Fibroblast of lung (primary cell): Measurements from ENCODE around the gene DPEP2. TPM values are rescaled to one million over a fixed set of nuclear protein-coding genes. Genes with fewer than 3 reads are reported as not detected.
"Not testable (repeated sequence)": the region's sequence is repeated elsewhere in the genome, so short reads cannot be mapped to it uniquely, and the experiment has no call there.

Source experiments
- DNase-seq, 2 donors: peaks; one replicate each; pipeline versions ENCODE4 v3.0.0 to v3.0.0-alpha.2; 2010; ENCODE audit warnings: low read depth in 2 of 2
- H2AFZ ChIP-seq: 2 replicates; pipeline ENCODE4 v1.5.1; 2012; ENCODE audit warnings: low read length, control low read depth, inconsistent platforms
- H3K27ac ChIP-seq: 2 replicates; pipeline ENCODE4 v1.5.1; 2011; ENCODE audit warnings: low read length, control low read depth; ENCODE audit not compliant: insufficient read depth
- H3K27me3 ChIP-seq: 2 replicates; pipeline ENCODE4 v1.5.1; 2011; ENCODE audit warnings: mild to moderate bottlenecking, low read length; ENCODE audit not compliant: control insufficient read depth, insufficient read depth
- H3K36me3 ChIP-seq: 2 replicates; pipeline ENCODE4 v1.5.1; 2011; ENCODE audit warnings: low read length; ENCODE audit not compliant: control insufficient read depth, insufficient read depth
- H3K4me1 ChIP-seq: 2 replicates; pipeline ENCODE4 v1.5.1; 2011; ENCODE audit warnings: low read length; ENCODE audit not compliant: control insufficient read depth, insufficient read depth; ENCODE audit errors: extremely low read depth
- H3K4me2 ChIP-seq: 2 replicates; pipeline ENCODE4 v1.5.1; 2011; ENCODE audit warnings: low read length, control low read depth; ENCODE audit not compliant: insufficient read depth; ENCODE audit errors: extremely low read depth
- H3K4me3 ChIP-seq, 4 experiments: fragments of 200-600 bp in 1 of 4; sonication (generic) in 1 of 4; replicated peaks in 1 of 4; 2 replicates each; pipeline ENCODE4 v1.5.1; 2011 to 2016; ENCODE audit warnings: low read length in 4 of 4, low read depth in 3 of 4, mild to moderate bottlenecking in 3 of 4, control low read depth in 2 of 4, inconsistent platforms in 1 of 4, mixed read lengths in 1 of 4; ENCODE audit not compliant: insufficient read depth in 1 of 4; ENCODE audit errors: control extremely low read depth in 1 of 4
- H3K79me2 ChIP-seq: 2 replicates; pipeline ENCODE4 v1.5.1; 2012; ENCODE audit warnings: mild to moderate bottlenecking, low read length, inconsistent platforms; ENCODE audit not compliant: control insufficient read depth, insufficient read depth
- H3K9ac ChIP-seq: 2 replicates; pipeline ENCODE4 v1.5.1; 2011; ENCODE audit warnings: mild to moderate bottlenecking, low read length, control low read depth; ENCODE audit not compliant: insufficient read depth
- H3K9me3 ChIP-seq: 2 replicates; pipeline ENCODE4 v1.5.1; 2012; ENCODE audit warnings: low read depth, low read length; ENCODE audit not compliant: control insufficient read depth, insufficient read depth
- H4K20me1 ChIP-seq: 2 replicates; pipeline ENCODE4 v1.5.1; 2011; ENCODE audit warnings: low read length; ENCODE audit not compliant: control insufficient read depth, insufficient read depth; ENCODE audit errors: extremely low read depth
- EZH2 ChIP-seq: IDR thresholded peaks from 2 replicates; pipeline ENCODE4 v1.5.1; 2012; ENCODE audit warnings: low read length, control low read depth, mild to moderate bottlenecking; ENCODE audit errors: missing control alignments
- polyA plus RNA-seq, 2 donors: library from polyadenylated mRNA; depleted of rRNA in 1 of 2; stranded (reverse) in 1 of 2; unstranded in 1 of 2; fragments of >200 nt; gene quantifications; 2 replicates each; pipeline ENCODE4 v1.2.1, GENCODE V29; 2011 to 2012; ENCODE audit warnings: missing spikeins in 1 of 2
- total RNA-seq: library from RNA; depleted of rRNA; stranded (reverse); fragments of >200 nt; gene quantifications from 2 replicates; pipeline ENCODE4 v1.2.1, GENCODE V29; 2014
- TF ChIP-seq, protein P1 (sequence below), 2 donors: IDR thresholded peaks in 1 of 2; conservative IDR thresholded peaks in 1 of 2; 1 replicate in 1 of 2; 2 replicates in 1 of 2; pipeline ENCODE4 v1.5.1; 2011 to 2012; ENCODE audit warnings: low read length in 2 of 2, control low read depth in 1 of 2, inconsistent platforms in 1 of 2, low read depth in 1 of 2, mild to moderate bottlenecking in 1 of 2

The DPEP2 gene
- total and polyA plus RNA-seq, 2 donors (not counting 1 experiment from before 2014, with no cell fraction given) = not detected

DNA sequence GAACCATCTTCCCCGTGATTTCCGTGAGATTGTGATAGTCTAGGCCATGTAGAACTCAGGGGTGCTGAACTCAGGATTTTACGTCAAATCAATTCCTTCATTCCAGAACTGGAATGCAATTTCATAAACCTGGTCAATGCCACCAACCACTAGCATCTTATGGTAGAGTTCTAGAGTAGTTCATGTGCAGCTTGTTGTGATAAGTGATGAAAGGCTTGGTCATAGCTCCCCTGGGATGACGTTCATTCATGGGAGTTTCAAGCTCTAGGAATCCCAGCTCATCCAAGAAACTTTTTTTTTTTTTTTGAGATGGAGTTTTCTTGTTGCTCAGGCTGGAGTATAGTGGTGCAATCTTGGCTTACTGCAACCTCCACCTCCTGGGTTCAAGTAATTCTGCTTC is 3.7 kb upstream of the DPEP2 start:
- Histone ChIP-seq H3K36me3 (no peaks in the 10 kb centered on the region), H3K79me2 (no peaks in the 10 kb centered on the region), H3K4me3 (no peak overlapping the region), H3K4me2 (no peak overlapping the region), H3K9me3 (no peaks in the 10 kb centered on the region), H3K4me1 (no peaks in the 10 kb centered on the region), H3K9ac (no peak overlapping the region), H4K20me1 (no peaks in the 10 kb centered on the region), H3K27me3 (no peaks in the 10 kb centered on the region), H3K27ac (no peak overlapping the region), H2AFZ (no peak overlapping the region)
- DNase-seq = no peak
- TF ChIP-seq, protein P1, sequence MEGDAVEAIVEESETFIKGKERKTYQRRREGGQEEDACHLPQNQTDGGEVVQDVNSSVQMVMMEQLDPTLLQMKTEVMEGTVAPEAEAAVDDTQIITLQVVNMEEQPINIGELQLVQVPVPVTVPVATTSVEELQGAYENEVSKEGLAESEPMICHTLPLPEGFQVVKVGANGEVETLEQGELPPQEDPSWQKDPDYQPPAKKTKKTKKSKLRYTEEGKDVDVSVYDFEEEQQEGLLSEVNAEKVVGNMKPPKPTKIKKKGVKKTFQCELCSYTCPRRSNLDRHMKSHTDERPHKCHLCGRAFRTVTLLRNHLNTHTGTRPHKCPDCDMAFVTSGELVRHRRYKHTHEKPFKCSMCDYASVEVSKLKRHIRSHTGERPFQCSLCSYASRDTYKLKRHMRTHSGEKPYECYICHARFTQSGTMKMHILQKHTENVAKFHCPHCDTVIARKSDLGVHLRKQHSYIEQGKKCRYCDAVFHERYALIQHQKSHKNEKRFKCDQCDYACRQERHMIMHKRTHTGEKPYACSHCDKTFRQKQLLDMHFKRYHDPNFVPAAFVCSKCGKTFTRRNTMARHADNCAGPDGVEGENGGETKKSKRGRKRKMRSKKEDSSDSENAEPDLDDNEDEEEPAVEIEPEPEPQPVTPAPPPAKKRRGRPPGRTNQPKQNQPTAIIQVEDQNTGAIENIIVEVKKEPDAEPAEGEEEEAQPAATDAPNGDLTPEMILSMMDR (conservative IDR thresholded peaks at IDR 0.05 in 1 of 2, IDR thresholded peaks at IDR 0.05 in 1 of 2; ENCODE audit: low read depth in 1 of 2, low read length in 2 of 2) = no peak
- TF ChIP-seq EZH2 = no peak

DNA sequence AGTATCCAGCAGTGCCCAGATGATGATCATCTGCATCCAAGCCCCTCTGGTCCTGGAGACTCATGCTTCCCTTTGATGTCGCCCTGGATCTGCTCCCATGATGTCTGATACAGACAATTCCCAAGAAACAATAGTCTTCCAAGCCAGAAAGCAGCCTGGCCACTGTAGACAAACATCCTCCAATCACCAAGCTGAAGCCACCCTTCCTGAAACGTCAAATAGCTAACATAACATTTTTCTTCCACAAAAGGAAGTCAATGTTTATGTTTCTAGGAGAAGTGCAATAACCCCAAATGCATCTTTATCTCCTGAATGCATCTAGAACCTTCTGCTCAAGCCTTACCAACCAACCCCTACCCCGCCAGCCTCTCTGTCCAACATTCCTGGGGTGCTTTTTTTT is 1.2 kb upstream of the DPEP2 start:
- no peak for DNase-seq
- no peaks in the 10 kb centered on the region for H3K36me3 ChIP-seq
- no peak overlapping the region for H3K4me2 ChIP-seq

DNA sequence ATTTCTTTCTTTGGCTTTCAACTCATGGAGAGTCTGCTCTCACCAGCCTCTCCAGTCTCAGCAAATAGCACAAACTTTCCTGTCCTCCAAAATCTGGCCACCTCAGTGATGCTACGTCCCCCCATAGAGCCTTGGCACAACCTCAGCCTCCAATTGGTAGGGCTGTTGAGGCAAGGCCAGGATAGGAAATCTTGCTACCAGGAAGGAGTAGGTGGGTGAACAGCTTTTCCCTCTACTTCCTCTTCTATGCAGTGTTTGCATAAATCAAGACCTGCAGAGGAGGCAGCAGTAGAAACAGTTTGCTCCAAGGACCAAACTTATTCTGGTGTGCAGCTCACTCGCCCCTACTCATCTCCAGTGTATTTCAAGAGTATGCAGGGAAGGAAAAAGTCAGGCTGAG is 701 bp upstream of the DPEP2 start:
- Histone ChIP-seq H3K4me1 (no peaks in the 10 kb centered on the region), H3K27ac (no peak overlapping the region), H2AFZ (no peak overlapping the region), H3K9me3 (no peaks in the 10 kb centered on the region), H4K20me1 (no peaks in the 10 kb centered on the region), H3K79me2 (no peaks in the 10 kb centered on the region), H3K4me3 (no peak overlapping the region), H3K9ac (no peak overlapping the region), H3K27me3 (no peaks in the 10 kb centered on the region), H3K4me2 (no peak overlapping the region), H3K36me3 (no peaks in the 10 kb centered on the region)
- TF ChIP-seq, protein P1 (conservative IDR thresholded peaks at IDR 0.05 in 1 of 2, IDR thresholded peaks at IDR 0.05 in 1 of 2; ENCODE audit: low read depth in 1 of 2, low read length in 2 of 2) = no peak
- no peak for TF ChIP-seq EZH2
- DNase-seq = no peak

More for the DNA sequence above, 1.2 kb upstream of the DPEP2 start:
- H3K9me3 ChIP-seq = no peaks in the 10 kb centered on the region
- no peaks in the 10 kb centered on the region for H3K4me1 ChIP-seq
- no peak overlapping the region for H2AFZ ChIP-seq
- H4K20me1 ChIP-seq = no peaks in the 10 kb centered on the region
- TF ChIP-seq, protein P1 (conservative IDR thresholded peaks at IDR 0.05 in 1 of 2, IDR thresholded peaks at IDR 0.05 in 1 of 2; ENCODE audit: low read depth in 1 of 2, low read length in 2 of 2) = no peak
- TF ChIP-seq EZH2 = no peak
- no peak overlapping the region for H3K27ac ChIP-seq
- H3K79me2 ChIP-seq = no peaks in the 10 kb centered on the region
- H3K9ac ChIP-seq = no peak overlapping the region
- H3K27me3 ChIP-seq = no peaks in the 10 kb centered on the region
- no peak overlapping the region for H3K4me3 ChIP-seq

DNA sequence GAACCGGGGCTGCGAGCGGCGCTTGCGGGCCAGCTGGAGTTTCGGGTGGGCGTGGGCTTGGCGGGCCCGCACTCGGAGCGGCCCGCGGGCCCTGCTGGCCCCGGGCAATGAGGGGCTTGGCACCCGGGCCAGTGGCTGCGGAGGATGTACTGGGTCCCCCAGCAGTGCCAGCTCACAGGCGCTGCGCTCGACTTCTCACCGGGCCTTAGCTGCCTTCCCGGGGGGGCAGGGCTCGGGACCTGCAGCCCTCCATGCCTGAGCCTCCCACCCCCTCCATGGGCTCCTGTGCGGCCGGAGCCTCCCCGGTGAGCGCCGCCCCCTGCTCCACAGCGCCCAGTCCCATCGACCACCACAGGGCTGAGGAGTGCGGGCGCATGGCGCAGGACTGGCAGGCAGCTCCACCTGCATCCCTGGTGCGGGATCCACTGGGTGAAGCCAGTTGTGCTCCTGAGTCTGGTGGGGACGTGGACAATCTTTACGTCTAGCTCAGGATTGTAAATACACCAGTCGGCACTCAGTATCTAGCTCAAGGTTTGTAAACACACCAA is 979 bp downstream of the DPEP2 start:
- not testable (repeated sequence) for H3K27ac ChIP-seq, H3K4me2 ChIP-seq, H3K4me1 ChIP-seq, H3K27me3 ChIP-seq, H4K20me1 ChIP-seq, H3K4me3 ChIP-seq, H3K9ac ChIP-seq, H3K36me3 ChIP-seq, H3K9me3 ChIP-seq, H3K79me2 ChIP-seq, DNase-seq, H2AFZ ChIP-seq
